HG02884 (cell line): ENCODE data around the gene CDC123.
"Not testable (repeated sequence)": the region's sequence is repeated elsewhere in the genome, so short reads cannot be mapped to it uniquely, and the experiment has no call there.

ENCODE experiments used
- ATAC-seq: cut with Tn5 transposase; IDR thresholded peaks from one replicate; pipeline ENCODE4 v1.9.1; 2021; ENCODE audit warnings: mild to moderate bottlenecking, moderate library complexity; ENCODE audit not compliant: unreplicated experiment

Gene CDC123

GRCh38 chr10:12228851-12229250 is 32.9 kb downstream of the CDC123 start:
- no peak for ATAC-seq

- ATAC-seq = not testable (repeated sequence)
Measured at GRCh38 chr10:12234687-12235086, 38.7 kb downstream of the CDC123 start.

DNA sequence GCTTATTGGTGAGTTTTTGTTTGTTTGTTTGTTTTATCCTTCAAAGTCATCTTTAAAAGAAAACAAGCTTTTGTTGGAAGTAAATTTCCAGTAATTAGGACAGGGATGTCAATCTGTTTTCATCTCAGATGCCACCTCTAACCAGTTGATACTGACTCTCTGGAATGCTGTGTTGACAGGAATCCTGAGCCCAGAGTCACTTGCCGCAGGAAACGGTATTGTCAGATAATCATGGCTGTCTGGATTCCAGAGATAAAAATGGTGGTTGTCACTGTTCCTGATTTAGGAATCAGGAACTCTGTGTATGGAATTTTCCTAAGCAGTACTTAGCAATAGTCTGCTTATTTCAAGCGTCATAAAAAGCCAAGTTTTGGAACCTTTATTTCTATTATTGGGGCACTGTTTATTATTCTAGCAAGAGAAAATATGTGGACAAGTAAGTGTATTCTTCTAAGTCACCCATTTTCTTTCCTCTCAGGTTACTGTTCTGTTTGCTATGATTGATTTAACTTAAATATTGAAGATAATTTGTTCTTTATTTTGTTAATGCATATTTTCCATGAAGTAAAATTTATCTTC is 39.2 kb downstream of the CDC123 start:
- ATAC-seq = no peak

DNA sequence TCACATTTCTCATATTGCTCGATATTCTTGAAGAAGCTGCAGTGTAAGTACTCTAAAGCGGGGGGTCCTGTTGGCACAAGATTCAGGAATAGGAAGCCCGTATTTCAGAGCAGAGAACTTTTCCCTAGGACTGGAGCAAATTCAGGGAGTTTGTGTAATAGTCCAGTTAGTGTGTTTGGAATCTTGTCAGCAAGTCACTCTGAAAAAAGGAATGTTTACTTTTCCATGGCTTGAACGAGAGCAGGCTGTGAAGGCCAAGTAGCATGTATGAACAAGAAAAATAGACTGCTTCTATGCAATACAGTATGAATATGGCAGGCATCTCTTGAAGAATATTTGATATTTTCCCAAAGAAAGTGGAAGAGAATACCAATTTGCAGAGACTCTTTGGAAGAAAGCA is 39.8 kb downstream of the CDC123 start:
- ATAC-seq = no peak

GRCh38 chr10:12237265-12238220 is 41.6 kb downstream of the CDC123 start:
- no peak for ATAC-seq

- ATAC-seq = no peak
Measured at GRCh38 chr10:12238821-12239220, 42.8 kb downstream of the CDC123 start.

DNA sequence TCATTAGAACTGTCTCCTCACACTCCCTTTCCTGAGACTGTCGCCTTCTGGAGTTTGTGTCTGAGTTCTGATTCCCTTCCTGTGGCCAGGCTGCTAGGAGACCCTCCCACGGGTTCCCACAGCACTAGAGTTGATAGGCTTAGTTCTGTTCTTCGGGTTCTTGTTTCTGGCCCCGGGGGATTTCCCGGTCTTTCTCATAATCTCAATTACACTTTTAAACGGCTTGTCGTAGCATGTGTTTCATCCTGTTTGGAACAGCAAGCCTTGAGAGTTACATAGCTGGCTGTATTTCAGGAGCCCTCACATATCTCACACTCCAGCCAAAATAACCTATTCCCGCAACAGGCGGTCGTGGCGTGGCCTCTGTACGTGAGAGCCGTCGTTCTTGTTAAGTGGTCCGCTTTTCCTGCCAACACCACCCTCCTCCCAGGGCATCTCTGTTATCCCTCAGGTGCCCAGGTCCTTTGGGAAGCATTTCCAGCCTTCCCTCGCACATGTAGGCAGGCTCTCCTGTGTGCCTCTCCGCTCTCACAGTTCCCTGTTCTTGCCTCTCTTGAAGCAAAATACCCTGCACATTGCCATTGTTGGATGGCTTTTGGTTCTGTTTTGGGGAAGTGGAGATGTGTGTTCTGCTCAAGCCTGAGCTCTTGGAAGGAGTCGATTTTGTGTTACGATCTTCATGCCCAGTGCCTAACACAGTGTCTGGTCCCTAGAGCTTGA is 46.0 kb downstream of the CDC123 start:
- ATAC-seq = peak; percentile 55

GRCh38 chr10:12243864-12244620 is 48.1 kb downstream of the CDC123 start:
- ATAC-seq = no peak

GRCh38 chr10:12250181-12250580 is 54.2 kb downstream of the CDC123 start:
- no peak for ATAC-seq

GRCh38 chr10:12250702-12251101 is 54.7 kb downstream of the CDC123 start:
- not testable (repeated sequence) for ATAC-seq

DNA sequence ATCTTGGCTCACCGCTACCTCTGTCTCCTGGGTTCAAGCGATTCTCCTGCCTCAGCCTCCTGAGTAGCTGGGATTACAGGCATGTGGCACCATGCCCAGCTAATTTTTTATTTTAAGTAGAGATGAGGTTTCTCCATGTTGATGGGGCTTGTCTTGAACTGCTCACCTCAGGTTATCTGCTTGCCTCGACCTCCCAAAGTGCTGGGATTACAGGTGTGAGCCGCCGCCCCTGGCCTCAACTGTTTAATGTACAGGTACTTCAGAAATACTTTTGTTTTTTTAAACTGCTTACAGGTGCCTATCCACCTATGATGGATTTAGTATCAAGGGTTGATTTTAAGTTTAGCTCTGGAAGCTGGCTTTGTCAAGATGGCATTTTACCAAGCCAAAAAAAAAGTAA is 55.6 kb downstream of the CDC123 start:
- no peak for ATAC-seq

DNA sequence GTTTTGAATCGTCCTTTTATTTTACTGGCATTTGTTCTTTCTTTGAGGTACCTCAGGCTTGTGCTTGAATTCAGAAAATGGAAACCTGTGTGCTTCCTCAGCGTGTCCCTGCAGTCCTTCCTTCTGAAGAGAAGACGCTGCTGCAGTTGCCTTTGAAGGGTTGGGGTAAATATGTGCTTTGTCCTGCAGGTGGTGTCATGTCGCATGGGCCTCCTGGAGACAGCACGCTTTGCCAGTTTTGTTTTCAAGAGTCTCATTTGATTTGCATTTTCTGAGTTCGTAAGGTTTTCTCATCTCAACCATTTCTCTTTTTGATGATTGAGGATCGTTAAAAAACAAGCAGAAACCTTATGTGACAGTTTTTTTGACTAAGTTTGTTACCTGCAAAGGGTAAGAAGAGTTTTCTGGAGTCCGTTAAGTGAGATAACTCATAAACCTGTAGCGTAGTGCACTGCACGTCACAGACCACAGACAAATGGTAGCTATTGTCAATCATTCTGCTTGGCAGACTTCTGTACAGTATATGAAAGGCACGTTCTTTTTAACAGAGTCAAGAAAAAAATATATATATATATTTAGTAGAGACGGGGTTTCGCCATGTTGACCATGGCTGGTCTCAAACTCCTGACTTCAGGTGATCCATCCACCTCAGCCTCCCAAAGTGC is 57.0 kb downstream of the CDC123 start:
- no peak for ATAC-seq

GRCh38 chr10:12255048-12255447 is 59.1 kb downstream of the CDC123 start:
- ATAC-seq = no peak

GRCh38 chr10:12259988-12260387 is 64.0 kb downstream of the CDC123 start:
- no peak for ATAC-seq

- ATAC-seq = no peak
Measured at GRCh38 chr10:12262278-12262981, 66.4 kb downstream of the CDC123 start.

DNA sequence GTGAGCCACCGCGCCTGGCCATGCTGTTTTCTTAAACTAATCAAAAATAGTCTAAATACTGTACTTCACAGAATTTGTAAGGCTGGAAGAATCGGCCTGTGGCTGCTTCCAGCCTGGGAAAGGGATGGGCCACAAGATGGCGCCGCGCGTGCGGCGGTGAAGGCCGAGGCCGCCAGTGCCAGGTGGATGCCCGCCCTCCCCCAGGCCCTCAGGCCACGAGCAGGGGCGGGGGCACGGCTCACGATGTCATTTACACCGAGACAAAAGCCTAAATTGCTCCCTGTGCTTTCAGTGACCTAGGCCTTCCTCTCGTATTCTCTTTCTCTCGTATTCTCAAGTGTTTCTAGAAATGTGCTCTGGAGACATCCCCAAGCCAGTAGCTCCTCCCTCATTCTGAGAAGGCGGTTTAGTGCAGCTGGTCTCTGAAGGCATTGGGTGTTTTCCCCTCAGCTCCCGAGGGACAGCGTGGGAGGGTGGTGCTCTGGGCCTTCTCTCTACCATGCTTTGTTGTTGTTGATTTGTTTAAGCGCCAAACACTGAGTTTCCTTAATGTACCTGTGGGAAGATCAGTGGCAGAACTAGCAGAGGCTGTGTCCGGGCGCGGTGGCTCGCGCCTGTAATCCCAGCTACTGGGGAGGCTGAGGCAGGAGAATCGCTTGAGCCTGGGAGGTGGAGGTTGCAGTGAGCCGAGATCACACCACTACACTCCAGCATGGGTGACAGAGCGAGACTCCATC is 68.4 kb downstream of the CDC123 start:
- peak; percentile 88 for ATAC-seq

- no peak for ATAC-seq
Measured at GRCh38 chr10:12269056-12269455, 73.1 kb downstream of the CDC123 start.

DNA sequence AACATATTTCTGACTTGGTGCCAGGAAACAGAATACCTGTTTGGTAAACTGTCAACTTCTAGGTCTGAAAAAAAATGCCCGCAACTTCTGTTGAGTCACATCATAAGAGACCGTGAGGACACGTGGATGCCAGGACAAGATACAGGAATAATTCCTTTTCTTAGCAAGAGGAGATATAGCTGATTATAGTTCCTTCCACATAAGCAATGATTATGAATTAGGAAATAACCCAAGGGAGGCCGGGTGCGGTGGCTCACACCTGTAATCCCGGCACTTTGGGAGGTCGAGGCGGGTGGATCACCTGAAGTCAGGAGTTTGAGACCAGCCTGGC is 75.2 kb downstream of the CDC123 start:
- ATAC-seq = no peak

GRCh38 chr10:12277862-12278261 is 81.9 kb downstream of the CDC123 start:
- ATAC-seq = not testable (repeated sequence)
